DND-41 (cell line): ENCODE measurements around the gene ALB.

Source experiments
- CTCF ChIP-seq: IDR thresholded peaks from 2 replicates; pipeline ENCODE4 v1.5.1; 2012; ENCODE audit warnings: borderline replicate concordance, low read length, moderate library complexity, mild to moderate bottlenecking; ENCODE audit not compliant: poor library complexity, severe bottlenecking; ENCODE audit errors: extremely low read depth
- EZH2 ChIP-seq: IDR thresholded peaks from 3 replicates; pipeline ENCODE4 v1.6.1; 2012; ENCODE audit warnings: borderline replicate concordance, low read depth, mild to moderate bottlenecking, moderate library complexity, low read length, inconsistent platforms; ENCODE audit not compliant: severe bottlenecking

- TF ChIP-seq CTCF (no peak), EZH2 (no peak)
Observed at GRCh38 chr4:73426666-73427065, 22.6 kb downstream of the ALB start.
